Spleen (tissue), 11 donors: ENCODE measurements around the gene NMNAT3. TPM values are rescaled to one million over a fixed set of nuclear protein-coding genes. Genes with fewer than 3 reads are reported as not detected.

Source experiments
- DNase-seq: peaks from one replicate; pipeline ENCODE4 v3.0.0-alpha.2; 2020
- H3K27ac ChIP-seq, 8 donors: fragments of 200-600 bp; sonication (generic) in 7 of 8; 1 replicate in 4 of 8; 2 replicates in 4 of 8; pipeline versions ENCODE4 v1.5.0 to v1.8.0; 2016 to 2021; ENCODE audit warnings: inconsistent platforms in 4 of 8, mild to moderate bottlenecking in 4 of 8, moderate library complexity in 1 of 8
- H3K27me3 ChIP-seq, 7 donors: fragments of 200-600 bp; sonication (generic) in 6 of 7; replicated peaks in 1 of 7; 1 replicate in 4 of 7; 2 replicates in 3 of 7; pipeline versions ENCODE4 v1.5.0 to v1.8.0; 2016 to 2021; ENCODE audit warnings: inconsistent platforms in 3 of 7, mild to moderate bottlenecking in 1 of 7
- H3K36me3 ChIP-seq, 6 donors: fragments of 200-600 bp; sonication (generic) in 5 of 6; 1 replicate in 4 of 6; 2 replicates in 2 of 6; pipeline versions ENCODE4 v1.5.0 to v1.8.0; 2016 to 2021; ENCODE audit warnings: inconsistent platforms in 2 of 6
- H3K4me1 ChIP-seq, 6 donors: fragments of 200-600 bp; sonication (generic) in 5 of 6; 1 replicate in 3 of 6; 2 replicates in 3 of 6; pipeline versions ENCODE4 v1.5.0 to v1.8.0; 2016 to 2021; ENCODE audit warnings: inconsistent platforms in 3 of 6
- H3K4me3 ChIP-seq, 8 donors: fragments of 200-600 bp; sonication (generic) in 7 of 8; 1 replicate in 4 of 8; 2 replicates in 4 of 8; pipeline versions ENCODE4 v1.5.0 to v1.8.0; 2016 to 2021; ENCODE audit warnings: inconsistent platforms in 4 of 8, mild to moderate bottlenecking in 4 of 8, moderate library complexity in 2 of 8
- H3K9me3 ChIP-seq, 8 donors: fragments of 200-600 bp; sonication (generic) in 7 of 8; 1 replicate in 4 of 8; 2 replicates in 4 of 8; pipeline versions ENCODE4 v1.5.0 to v1.8.0; 2016 to 2021; ENCODE audit warnings: inconsistent platforms in 4 of 8
- CTCF ChIP-seq, 11 experiments: fragments of 200-600 bp in 7 of 11; fragments of 450-650 bp in 4 of 11; sonication (generic) in 4 of 11; IDR thresholded peaks in 8 of 11; conservative IDR thresholded peaks in 3 of 11; 1 replicate in 7 of 11; 2 replicates in 4 of 11; pipeline versions ENCODE4 v1.4.0 to v1.8.0; 2016 to 2021; ENCODE audit warnings: antibody characterized with exemption in 11 of 11, inconsistent platforms in 4 of 11, mild to moderate bottlenecking in 1 of 11
- POLR2A ChIP-seq, 3 donors: fragments of 450-650 bp; IDR thresholded peaks; one replicate each; pipeline ENCODE4 v1.5.1; 2017; ENCODE audit warnings: antibody characterized with exemption in 3 of 3, mild to moderate bottlenecking in 1 of 3
- POLR2AphosphoS5 ChIP-seq, 3 donors: sonication (generic); formaldehyde crosslinking; IDR thresholded peaks; one replicate each; pipeline ENCODE4 v1.5.1; 2017; ENCODE audit warnings: antibody characterized with exemption in 3 of 3
- WGBS, 5 donors: extraction: QIAGEN DNeasy Blood & Tissue Kit in 3 of 5; methylation state at CpG; one replicate each; pipeline versions ENCODE4 v1.1.5 to v1.1.7; 2013 to 2018; 5-methylcytosine and 5-hydroxymethylcytosine counted together
- intact Hi-C: fragments of 100-400 bp; cut with DNase I; formaldehyde crosslinking; loops from one replicate; pipeline ENCODE4 v1.15.0; 2023; ENCODE audit warnings: low total_unique reads
- polyA plus RNA-seq, 3 donors: library from polyadenylated mRNA; stranded (reverse); fragments of 200-250 nt; gene quantifications; one replicate each; pipeline ENCODE4 v1.2.1, GENCODE V29; 2013
- total RNA-seq, 7 donors: library from RNA; depleted of rRNA in 3 of 7; stranded (reverse); fragments of >200 nt in 3 of 7; fragmentation: NEBNext Ultra II Directional in 4 of 7; extraction: Animal tissue kit (Norgen Biotek cat#: 25700) in 4 of 7; gene quantifications; one replicate each; pipeline versions ENCODE4 v1.1.0 to v1.2.1, GENCODE V29; 2016 to 2021
- donor health status: healthy with polysubstance abuse.
- donor health status: DM: no; HTN: no; CAD: no; lungs with moderate emphysema.
- donor health status: DM: no; HTN: no; CAD: no.
- donor health status: Bipolar disorder and iron deficiency.
- donor health status: healthy.
- donor health status: DM: no; HTN: no; CAD: no.
- donor health status: DM: yes; HTN: yes; CAD: no.

NMNAT3 gene
- total and polyA plus RNA-seq, 10 donors, result 2.6 to 12.5 (median 7.0) TPM

- intact Hi-C loops, result no loop called here
- no peaks in the 10 kb centered on the region for H3K36me3 ChIP-seq
- no peaks in the 10 kb centered on the region for H3K9me3 ChIP-seq
- 94 to 99% (median 95%) methylated on average over 2 of the region's 2 CpGs for WGBS, 5 donors
- no peak for DNase-seq
- peaks cover 0 to 6% (median 0%) of the 10 kb centered on the region in 7 donors for H3K27me3 ChIP-seq
- peaks cover 0 to 29% (median 13%) of the 10 kb centered on the region in 6 donors for H3K4me1 ChIP-seq
- no peak for TF ChIP-seq POLR2A (IDR thresholded peaks at IDR 0.05)
- no peak for TF ChIP-seq CTCF (IDR thresholded peaks at IDR 0.05 in 8 of 11, conservative IDR thresholded peaks at IDR 0.05 in 3 of 11)
- TF ChIP-seq POLR2AphosphoS5 (IDR thresholded peaks at IDR 0.05), result no peak
- H3K27ac ChIP-seq, result no peak overlapping the region
- H3K4me3 ChIP-seq, result no peak overlapping the region
These were observed 2.4 kb downstream of the NMNAT3 start for GRCh38 chr3:139675327-139675726.

GRCh38 chr3:139674571-139675260 is 3.1 kb downstream of the NMNAT3 start:
- Histone ChIP-seq H3K9me3 (no peaks in the 10 kb centered on the region), H3K36me3 (no peaks in the 10 kb centered on the region), H3K4me3 (no peak overlapping the region), H3K27me3 (peaks cover 0 to 6% (median 0%) of the 10 kb centered on the region in 7 donors), H3K27ac (no peak overlapping the region), H3K4me1 (peaks cover 0 to 29% (median 13%) of the 10 kb centered on the region in 6 donors)
- no peak for DNase-seq
- TF ChIP-seq POLR2AphosphoS5 (IDR thresholded peaks at IDR 0.05) (no peak), CTCF (IDR thresholded peaks at IDR 0.05 in 8 of 11, conservative IDR thresholded peaks at IDR 0.05 in 3 of 11) (no peak), POLR2A (IDR thresholded peaks at IDR 0.05) (no peak)
- 84 to 93% (median 88%) methylated on average over 6 of the region's 6 CpGs for WGBS, 5 donors
- intact Hi-C loops, result no loop called here

DNA sequence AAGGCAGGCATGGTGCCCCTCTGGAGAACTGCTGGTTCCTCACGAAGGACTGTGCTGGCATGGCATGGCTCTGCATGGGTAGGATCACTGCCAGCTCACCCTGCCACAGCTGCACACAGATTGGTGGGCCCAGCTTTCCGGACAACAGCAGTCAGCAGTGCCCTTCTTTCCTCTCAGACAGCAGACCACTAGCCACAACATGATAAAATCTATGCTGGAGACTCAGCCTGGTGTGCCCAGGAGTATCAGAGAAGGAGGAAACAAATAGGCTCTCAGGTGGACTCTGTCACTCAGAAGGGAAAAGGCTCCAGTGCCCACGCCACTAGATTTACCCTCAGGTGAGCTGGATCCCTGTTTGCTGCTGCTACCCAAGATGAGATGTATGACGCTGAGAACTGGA is 4.9 kb downstream of the NMNAT3 start:
- 82 to 95% (median 93%) methylated on average over 4 of the region's 4 CpGs for WGBS, 5 donors
- intact Hi-C loops, result no loop called here
- Histone ChIP-seq H3K4me1 (peaks cover 0 to 18% (median 9%) of the 10 kb centered on the region in 6 donors), H3K27me3 (peaks cover 0 to 6% (median 0%) of the 10 kb centered on the region in 7 donors), H3K9me3 (no peaks in the 10 kb centered on the region), H3K36me3 (no peaks in the 10 kb centered on the region), H3K27ac (no peak overlapping the region), H3K4me3 (no peak overlapping the region)
- no peak for DNase-seq
- TF ChIP-seq POLR2AphosphoS5 (IDR thresholded peaks at IDR 0.05) (no peak), POLR2A (IDR thresholded peaks at IDR 0.05) (no peak), CTCF (IDR thresholded peaks at IDR 0.05 in 8 of 11, conservative IDR thresholded peaks at IDR 0.05 in 3 of 11) (no peak)

DNA sequence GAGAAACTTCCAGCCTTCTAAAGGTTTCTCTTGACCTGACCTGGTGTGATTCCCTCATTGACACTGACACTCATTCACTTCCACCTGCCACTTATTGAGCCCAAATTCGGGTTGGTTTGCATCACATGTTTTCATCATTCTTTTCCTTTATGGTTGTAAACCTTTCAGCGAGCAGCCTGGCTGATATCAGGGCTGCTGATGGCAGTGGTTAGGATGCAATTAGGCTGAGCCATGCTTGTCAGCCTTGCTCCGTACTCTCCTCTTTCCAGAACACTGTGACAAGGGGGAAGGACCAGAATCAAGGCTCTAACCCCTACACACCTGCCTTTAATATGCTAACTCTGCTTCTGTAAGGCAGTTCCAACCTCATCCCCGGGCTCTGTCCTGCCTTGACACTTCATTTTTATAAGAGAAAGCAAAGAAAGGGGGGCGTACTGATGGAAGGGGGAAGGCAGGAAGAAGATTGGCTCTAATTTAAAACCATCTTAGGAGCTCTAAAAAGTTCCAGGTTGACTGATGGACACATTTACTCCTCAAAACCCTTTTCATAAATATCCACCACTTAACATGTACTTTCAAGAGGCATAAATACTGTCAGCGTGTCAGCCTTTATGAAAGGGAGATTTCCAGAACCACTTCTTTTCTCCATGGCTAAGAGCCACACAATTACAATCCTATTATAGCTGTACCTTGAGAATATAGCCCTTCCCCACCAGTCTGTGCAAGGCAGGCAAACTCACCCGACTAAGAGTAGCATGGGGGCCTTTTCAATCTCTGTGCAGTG is 5.7 kb downstream of the NMNAT3 start:
- 62 to 82% (median 76%) methylated on average over 7 of the region's 7 CpGs for WGBS, 5 donors
- Histone ChIP-seq H3K27me3 (no peaks in the 10 kb centered on the region), H3K9me3 (no peaks in the 10 kb centered on the region), H3K36me3 (no peaks in the 10 kb centered on the region), H3K27ac (no peak overlapping the region), H3K4me3 (no peak overlapping the region), H3K4me1 (peaks cover 0 to 9% (median 7%) of the 10 kb centered on the region in 6 donors)
- no peak for DNase-seq
- intact Hi-C loops, result no loop called here
- no peak for TF ChIP-seq POLR2A (IDR thresholded peaks at IDR 0.05)
- no peak for TF ChIP-seq CTCF (IDR thresholded peaks at IDR 0.05 in 8 of 11, conservative IDR thresholded peaks at IDR 0.05 in 3 of 11)
- no peak for TF ChIP-seq POLR2AphosphoS5 (IDR thresholded peaks at IDR 0.05)
